Testis (tissue), 3 donors: ENCODE results near the gene HNRNPF. TPM values are rescaled to one million over a fixed set of nuclear protein-coding genes. Genes with fewer than 3 reads are reported as not detected.

Experiments used
- DNase-seq: peaks from one replicate; pipeline ENCODE4 v3.0.0-alpha.2; 2019
- H3K27ac ChIP-seq, 2 donors: fragments of 200-600 bp; sonication (generic); one replicate each; pipeline ENCODE4 v1.5.1; 2019
- H3K27me3 ChIP-seq: fragments of 200-600 bp; sonication (generic); one replicate; pipeline ENCODE4 v1.5.1; 2019
- H3K36me3 ChIP-seq: fragments of 200-600 bp; sonication (generic); one replicate; pipeline ENCODE4 v1.5.1; 2017; ENCODE audit warnings: low read depth; ENCODE audit errors: missing control alignments
- H3K4me1 ChIP-seq: fragments of 200-600 bp; sonication (generic); one replicate; pipeline ENCODE4 v1.5.1; 2019
- H3K4me3 ChIP-seq, 2 donors: fragments of 200-600 bp; sonication (generic); one replicate each; pipeline ENCODE4 v1.5.1; 2017 to 2019
- H3K9me3 ChIP-seq: fragments of 200-600 bp; sonication (generic); one replicate; pipeline ENCODE4 v1.5.1; 2017
- POLR2A ChIP-seq: fragments of 450-650 bp; IDR thresholded peaks from one replicate; pipeline ENCODE4 v1.6.1; 2017; ENCODE audit warnings: antibody characterized with exemption, mild to moderate bottlenecking, moderate library complexity
- WGBS, 2 donors: methylation state at CpG; one replicate each; pipeline ENCODE4 v1.1.5; 2018; 5-methylcytosine and 5-hydroxymethylcytosine counted together
- intact Hi-C: fragments of 100-400 bp; cut with DNase I; formaldehyde crosslinking; loops from one replicate; pipeline ENCODE4 v1.15.1; 2023; ENCODE audit warnings: low total_unique reads
- polyA plus RNA-seq: library from polyadenylated mRNA; stranded (reverse); fragments of 350-450 nt; fragmentation: Illumina TruSeq; extraction: RNeasy Lipid Tissue Mini Kit (QIAGEN cat#74804); gene quantifications from one replicate; pipeline ENCODE4 v1.2.3, GENCODE V29; 2014; ENCODE audit warnings: low read depth, low replicate concordance; ENCODE audit not compliant: insufficient read depth
- total RNA-seq, 2 donors: library from RNA; depleted of rRNA; stranded (reverse); fragments of >200 nt; gene quantifications; one replicate each; pipeline ENCODE4 v1.2.3, GENCODE V29; 2016
- TF ChIP-seq, protein P1 (sequence below), 3 experiments: fragments of 450-650 bp in 2 of 3; fragments of 200-600 bp in 1 of 3; sonication (generic) in 1 of 3; IDR thresholded peaks; one replicate each; pipeline ENCODE4 v1.5.1; 2016 to 2019; ENCODE audit warnings: antibody characterized with exemption in 3 of 3, mild to moderate bottlenecking in 2 of 3, moderate library complexity in 1 of 3

Gene HNRNPF
- total and polyA plus RNA-seq, 3 donors from 2014 or later, result 120 to 232 (median 159) TPM

DNA sequence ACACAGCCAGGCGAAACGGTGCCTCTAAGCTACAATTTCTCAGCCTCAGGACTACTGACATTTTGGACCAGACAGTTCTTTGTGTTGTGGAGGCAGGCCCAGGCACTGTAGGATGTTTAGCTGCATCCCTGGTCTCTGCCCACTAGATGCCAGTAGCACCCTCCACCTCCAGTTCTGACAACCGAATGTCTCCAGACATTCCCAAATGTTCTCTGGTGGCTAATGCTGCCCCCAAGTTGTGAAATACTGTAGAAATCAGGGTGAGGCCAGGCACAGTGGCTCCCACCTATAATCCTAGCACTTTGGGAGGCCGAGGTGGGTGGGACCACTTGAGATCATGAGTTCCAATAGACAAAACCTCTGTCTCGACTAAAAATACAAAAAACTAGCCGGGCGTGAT, 18.2 kb downstream of the HNRNPF start:
- H3K27me3 ChIP-seq, result no peaks in the 10 kb centered on the region
- TF ChIP-seq, protein P1, sequence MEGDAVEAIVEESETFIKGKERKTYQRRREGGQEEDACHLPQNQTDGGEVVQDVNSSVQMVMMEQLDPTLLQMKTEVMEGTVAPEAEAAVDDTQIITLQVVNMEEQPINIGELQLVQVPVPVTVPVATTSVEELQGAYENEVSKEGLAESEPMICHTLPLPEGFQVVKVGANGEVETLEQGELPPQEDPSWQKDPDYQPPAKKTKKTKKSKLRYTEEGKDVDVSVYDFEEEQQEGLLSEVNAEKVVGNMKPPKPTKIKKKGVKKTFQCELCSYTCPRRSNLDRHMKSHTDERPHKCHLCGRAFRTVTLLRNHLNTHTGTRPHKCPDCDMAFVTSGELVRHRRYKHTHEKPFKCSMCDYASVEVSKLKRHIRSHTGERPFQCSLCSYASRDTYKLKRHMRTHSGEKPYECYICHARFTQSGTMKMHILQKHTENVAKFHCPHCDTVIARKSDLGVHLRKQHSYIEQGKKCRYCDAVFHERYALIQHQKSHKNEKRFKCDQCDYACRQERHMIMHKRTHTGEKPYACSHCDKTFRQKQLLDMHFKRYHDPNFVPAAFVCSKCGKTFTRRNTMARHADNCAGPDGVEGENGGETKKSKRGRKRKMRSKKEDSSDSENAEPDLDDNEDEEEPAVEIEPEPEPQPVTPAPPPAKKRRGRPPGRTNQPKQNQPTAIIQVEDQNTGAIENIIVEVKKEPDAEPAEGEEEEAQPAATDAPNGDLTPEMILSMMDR (IDR thresholded peaks at IDR 0.05), result peak in 1 of 3 experiments; percentile 34
- TF ChIP-seq POLR2A, result no peak
- intact Hi-C loops, result no loop called here
- H3K4me1 ChIP-seq, result peaks cover 24% of the 10 kb centered on the region
- peak; percentile 51 for DNase-seq
- 57 to 66% methylated on average over 7 of the region's 7 CpGs for WGBS, 2 donors
- peak overlapping the region in 1 of 2 donors; percentile 34 for H3K27ac ChIP-seq
- no peaks in the 10 kb centered on the region for H3K9me3 ChIP-seq
- no peaks in the 10 kb centered on the region for H3K36me3 ChIP-seq
- no peak overlapping the region for H3K4me3 ChIP-seq

DNA sequence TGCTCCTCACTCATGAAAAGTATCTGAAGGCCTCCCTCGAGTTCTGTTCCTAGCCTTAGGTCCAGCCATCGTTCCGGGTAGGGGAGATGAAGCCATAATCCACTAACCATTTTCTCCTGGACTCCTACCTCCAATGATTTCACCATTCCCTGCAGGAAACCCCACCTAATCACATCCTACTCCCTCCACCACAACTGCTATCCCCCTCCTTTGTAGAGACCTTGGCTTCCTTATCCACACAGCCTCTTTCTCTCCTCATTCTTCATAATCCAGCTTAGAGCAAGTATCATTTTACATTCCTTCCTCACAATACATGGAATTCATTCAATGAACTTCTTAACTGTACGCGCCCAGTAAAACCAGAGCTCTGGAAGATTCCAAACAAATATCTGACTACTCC, 18.7 kb downstream of the HNRNPF start:
- Histone ChIP-seq H3K27me3 (no peaks in the 10 kb centered on the region), H3K36me3 (no peaks in the 10 kb centered on the region), H3K27ac (no peak overlapping the region), H3K4me1 (peaks cover 20% of the 10 kb centered on the region), H3K9me3 (no peaks in the 10 kb centered on the region), H3K4me3 (no peak overlapping the region)
- TF ChIP-seq, protein P1 (IDR thresholded peaks at IDR 0.05), result no peak
- no peak for TF ChIP-seq POLR2A
- DNase-seq, result no peak
- WGBS, 2 donors, result 69 to 73% methylated on average over 5 of the region's 5 CpGs
- intact Hi-C loops, result no loop called here

DNA sequence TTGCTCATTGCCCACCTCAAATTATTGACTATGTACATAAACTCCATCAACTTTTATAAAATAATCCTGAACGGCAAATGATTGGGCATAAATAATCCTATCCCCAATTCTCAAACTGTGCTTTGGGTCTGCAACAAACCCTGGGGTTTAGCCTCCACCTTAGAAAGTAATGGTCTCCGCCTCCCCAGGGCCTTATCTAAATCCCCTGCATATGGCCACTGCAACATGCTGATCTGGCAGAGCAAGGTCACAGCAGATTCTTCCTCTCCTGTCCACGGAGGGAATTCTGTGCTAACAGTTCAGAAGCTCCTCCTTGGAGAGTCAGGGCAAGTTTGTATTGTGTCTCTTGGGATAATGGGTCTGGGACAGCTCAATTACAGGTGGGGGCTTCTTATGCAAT, 19.1 kb downstream of the HNRNPF start:
- no peaks in the 10 kb centered on the region for H3K9me3 ChIP-seq
- no peaks in the 10 kb centered on the region for H3K27me3 ChIP-seq
- peaks cover 18% of the 10 kb centered on the region for H3K4me1 ChIP-seq
- no peak overlapping the region for H3K4me3 ChIP-seq
- 54 to 64% methylated on average over 3 of the region's 3 CpGs for WGBS, 2 donors
- no peak for DNase-seq
- no peak overlapping the region for H3K27ac ChIP-seq
- intact Hi-C loops, result no loop called here
- TF ChIP-seq, protein P1 (IDR thresholded peaks at IDR 0.05), result no peak
- no peak for TF ChIP-seq POLR2A
- H3K36me3 ChIP-seq, result no peaks in the 10 kb centered on the region

DNA sequence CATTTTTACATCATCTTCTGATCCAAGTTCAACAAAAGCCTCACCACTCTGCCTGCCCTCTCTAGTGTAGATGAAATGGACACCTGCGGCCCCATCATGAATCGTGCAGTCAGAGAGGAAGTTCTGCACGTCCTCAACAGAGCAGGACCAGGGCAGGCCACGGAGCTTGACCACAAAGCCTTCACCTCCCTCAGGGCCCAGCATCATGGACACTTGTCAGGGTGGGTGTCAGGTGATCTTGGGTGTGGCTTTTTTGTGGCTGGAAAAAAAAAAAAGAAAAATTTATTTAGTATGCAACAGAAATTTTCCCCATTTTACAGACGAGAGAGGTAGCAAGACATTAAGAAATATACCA, 21.3 kb downstream of the HNRNPF start:
- no peak for DNase-seq
- no peaks in the 10 kb centered on the region for H3K27me3 ChIP-seq
- H3K36me3 ChIP-seq, result no peaks in the 10 kb centered on the region
- WGBS, 2 donors, result 71 to 80% methylated on average over 5 of the region's 5 CpGs
- TF ChIP-seq POLR2A, result no peak
- TF ChIP-seq, protein P1 (IDR thresholded peaks at IDR 0.05), result no peak
- no peaks in the 10 kb centered on the region for H3K9me3 ChIP-seq
- no peak overlapping the region for H3K4me3 ChIP-seq
- intact Hi-C loops, result no loop called here
- H3K27ac ChIP-seq, result no peak overlapping the region
- H3K4me1 ChIP-seq, result peaks cover 16% of the 10 kb centered on the region

DNA sequence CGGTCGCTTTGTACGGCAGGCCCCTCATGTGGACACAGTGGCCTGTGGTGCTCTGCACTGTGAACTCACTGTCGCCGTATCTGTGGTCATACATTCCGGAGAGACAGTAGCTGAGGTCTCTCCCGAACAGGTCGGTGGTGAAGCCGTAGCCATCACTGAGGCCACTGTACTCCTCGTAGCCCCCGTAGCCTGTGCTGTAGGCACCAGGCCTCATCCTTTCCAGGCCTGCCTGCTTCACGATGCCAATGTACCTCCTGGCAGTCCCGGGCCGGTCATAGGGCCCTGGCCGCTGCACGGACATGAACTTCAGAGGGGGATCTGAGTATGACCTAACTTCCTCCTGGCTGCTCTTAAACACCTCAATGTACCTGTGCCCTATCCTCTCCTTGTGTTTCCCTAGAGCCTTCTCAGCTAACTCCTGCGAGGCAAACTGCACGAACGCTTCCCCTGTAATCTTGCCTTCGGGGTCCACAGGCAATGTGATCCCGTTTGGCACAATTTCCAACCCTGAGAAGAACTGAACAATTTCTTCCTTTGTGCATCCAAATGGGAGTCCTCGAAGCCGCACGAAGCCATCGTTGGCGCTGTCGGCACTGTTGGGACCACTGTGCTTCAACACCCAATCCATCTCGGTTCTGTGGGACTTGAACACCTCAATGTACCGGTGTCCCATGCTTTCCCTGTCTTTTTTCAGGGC, 21.9 kb downstream of the HNRNPF start:
- Histone ChIP-seq H3K9me3 (no peaks in the 10 kb centered on the region), H3K27me3 (no peaks in the 10 kb centered on the region), H3K4me3 (no peak overlapping the region), H3K27ac (no peak overlapping the region), H3K4me1 (peaks cover 16% of the 10 kb centered on the region), H3K36me3 (no peaks in the 10 kb centered on the region)
- no peak for DNase-seq
- intact Hi-C loops, result no loop called here
- WGBS, 2 donors, result 91 to 92% methylated on average over 20 to 29 of the region's 29 CpGs
- no peak for TF ChIP-seq POLR2A
- TF ChIP-seq, protein P1 (IDR thresholded peaks at IDR 0.05), result no peak
